SKM-1 treated with dmso at 0.1 percent for 144 hours (cell line): ENCODE data around the gene GAREM1.

Experiments
- DNase-seq: peaks from one replicate; lab custom pipeline; 2025; ENCODE audit not compliant: unreplicated experiment; lab: John Stamatoyannopoulos, UW

Gene GAREM1

DNA sequence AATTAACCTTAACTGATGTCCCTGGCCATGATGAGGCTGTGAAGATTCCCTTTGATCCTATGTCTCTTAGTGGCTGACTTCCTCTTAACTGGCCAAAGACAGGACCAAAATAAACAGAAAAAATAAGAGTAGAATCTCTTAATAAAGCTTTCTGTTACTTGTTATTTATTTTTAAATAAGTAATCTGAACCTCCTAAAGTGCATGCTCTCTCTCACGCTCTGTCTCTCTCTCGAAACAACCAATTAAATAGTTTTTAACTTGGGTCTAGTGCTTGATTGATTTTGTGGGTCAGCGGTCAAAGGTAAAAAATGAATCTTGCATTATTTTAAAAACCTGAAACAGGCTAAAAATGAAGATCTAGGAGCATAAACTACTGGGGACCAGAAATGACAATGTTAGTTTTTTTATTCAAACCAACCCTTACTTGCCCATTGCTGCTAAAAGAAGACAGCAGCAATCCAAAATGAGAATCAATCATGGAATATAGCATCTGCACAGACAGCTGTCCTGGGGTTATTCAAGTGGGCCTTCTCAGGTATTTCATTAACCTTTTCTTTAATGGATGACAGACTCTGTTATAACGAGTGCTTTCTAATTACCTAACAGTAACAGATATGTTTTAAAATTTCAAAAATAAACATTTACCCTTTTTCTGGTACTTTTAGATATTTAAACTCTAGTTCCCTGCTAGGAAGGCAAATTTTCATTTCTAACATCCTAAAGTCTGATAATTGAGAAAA lies 11.2 kb downstream of the GAREM1 start:
- DNase-seq, result no peak

DNA sequence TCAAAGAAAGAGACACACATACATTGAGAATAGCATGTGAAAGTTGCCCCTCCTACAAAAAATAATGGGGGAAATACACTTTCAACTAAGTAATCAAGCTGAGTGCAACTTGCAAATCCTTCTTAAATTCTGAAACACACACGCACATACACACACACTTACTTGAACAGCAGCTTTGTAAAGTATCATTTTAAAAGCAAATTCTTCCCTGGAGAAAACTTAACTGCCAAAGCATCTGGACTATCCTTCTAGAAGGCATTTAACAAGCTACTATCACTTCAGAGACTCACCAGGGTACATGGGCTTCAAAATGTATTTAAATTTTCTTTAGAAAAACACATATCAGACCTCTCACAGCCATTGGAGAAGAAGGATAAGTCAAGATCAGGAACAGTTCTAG lies 15.3 kb downstream of the GAREM1 start:
- DNase-seq, result no peak

DNA sequence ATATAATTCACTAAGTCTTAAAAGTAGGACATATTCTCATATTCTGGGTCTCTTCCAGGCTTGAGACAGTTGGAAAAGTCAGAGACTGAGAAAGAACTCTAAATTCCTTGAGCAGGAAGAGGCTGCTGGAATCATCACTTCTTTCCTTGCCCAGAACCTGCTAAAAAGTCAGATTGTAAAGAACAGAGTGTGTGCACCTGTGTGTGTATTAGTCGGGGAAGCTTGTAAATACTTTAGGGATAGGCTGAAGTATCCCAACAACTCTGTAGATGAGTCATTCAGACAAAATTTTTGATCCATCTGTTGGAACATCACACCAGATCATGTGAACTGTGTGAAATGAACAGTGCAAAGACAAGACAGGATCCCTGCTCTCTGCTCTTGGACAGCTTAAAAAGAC lies 16.1 kb downstream of the GAREM1 start:
- DNase-seq, result no peak

DNA sequence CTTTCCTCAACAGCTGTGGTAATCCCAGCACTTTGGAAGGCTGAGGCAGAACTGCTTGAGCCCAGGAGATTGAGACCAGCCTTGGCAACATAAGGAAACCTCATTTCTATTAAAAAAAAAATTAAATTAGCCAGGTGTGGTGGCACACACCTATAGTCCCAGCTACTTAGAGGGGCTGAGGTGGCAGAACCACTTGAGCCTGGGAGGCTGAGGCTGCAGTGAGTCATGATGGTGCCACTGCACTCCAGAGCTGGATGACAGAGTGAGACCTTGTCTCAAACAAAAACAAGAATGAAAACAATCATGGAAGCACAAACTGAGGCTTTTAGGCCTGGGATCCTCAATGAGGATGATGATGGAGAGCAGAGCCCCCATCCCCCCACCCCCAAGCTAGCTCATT lies 19.8 kb downstream of the GAREM1 start:
- no peak for DNase-seq

DNA sequence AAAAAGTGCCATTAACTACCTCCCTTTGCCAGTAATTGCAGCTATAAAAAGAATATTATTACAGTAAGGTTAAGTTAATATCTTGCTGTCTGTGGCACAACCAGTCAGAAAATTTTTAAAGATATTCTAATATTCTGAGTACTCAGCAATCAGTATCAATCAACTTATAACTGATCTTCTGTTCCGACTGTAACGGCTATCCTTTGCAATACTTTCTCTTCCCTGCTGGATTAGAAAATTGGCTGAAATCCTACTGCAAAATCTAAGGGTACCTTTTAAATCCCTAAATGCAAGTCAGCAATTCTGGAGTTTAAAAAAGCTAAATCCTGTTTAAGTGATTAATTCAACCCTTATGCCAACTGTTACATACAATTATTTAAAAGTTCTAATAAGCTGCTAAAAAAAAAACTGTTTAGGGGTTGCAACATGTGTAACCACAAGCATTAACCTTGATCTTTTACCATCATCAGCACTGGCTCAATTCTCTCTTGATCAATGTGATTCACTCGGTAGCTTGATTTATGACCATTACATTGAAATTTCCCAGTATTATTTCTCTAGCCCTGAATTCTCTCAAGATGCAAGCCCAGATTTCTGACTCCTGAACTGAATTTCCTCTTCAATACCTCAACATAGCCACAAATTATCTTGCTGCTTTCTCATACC lies 20.5 kb downstream of the GAREM1 start:
- DNase-seq, result no peak

DNA sequence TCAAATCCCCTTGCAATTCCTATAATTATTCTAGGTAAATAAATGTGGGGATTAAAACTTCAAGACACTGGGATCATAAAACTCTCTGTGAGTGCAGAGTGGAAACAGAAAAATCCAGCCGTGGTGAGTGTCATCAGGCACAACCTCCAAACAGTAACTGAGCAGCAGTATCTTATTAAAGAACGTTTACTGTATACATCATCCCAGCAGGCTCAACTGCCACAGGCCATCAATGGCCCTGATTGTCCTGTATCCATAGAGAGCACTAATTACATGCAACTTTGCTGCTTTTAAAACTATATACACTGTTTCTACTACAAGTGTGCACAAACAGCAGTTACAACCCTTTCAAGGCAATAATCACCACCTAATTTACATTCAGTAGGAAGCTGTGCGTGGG lies 23.9 kb downstream of the GAREM1 start:
- DNase-seq, result no peak

DNA sequence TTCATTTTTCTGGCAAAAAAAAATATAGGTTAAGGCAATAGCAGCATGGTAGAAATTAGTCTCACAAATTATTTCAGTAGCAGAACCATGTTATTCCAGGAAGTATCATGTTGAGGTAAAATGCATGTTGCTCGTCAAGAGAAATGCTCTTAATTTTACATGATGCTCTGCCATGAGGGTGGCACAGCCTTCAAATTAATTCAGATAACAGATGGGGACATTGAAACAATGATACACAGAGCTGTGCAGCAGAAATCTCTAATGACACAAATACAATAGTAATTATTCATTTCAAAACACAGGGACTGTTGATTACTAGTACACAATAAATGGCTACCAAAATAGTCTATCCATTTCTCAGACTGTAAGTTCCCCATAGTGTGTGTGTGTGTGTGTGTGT lies 24.8 kb downstream of the GAREM1 start:
- DNase-seq, result no peak

DNA sequence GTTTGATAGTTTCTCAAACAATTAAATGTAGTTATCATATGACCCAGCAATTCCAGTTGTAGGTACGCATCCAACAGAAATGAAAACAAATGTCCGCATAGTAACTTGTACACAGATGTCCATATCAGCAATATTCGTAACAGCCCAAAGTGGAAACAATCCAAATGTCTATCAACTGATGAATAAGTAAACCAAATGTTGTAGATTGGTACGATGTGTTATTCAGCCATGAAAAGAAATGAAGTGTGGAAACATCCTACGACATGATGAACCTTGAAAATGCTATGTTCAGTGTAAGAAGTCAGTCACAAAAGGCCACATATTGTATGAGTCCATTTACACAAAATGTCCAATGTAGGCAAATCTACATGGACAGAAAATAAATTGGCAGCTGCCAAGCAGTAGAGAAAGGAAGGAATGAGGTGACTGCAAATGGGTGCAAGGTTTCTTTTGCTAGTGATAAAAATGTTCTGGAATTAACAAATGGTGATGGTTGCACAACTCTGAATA lies 26.9 kb downstream of the GAREM1 start:
- no peak for DNase-seq

DNA sequence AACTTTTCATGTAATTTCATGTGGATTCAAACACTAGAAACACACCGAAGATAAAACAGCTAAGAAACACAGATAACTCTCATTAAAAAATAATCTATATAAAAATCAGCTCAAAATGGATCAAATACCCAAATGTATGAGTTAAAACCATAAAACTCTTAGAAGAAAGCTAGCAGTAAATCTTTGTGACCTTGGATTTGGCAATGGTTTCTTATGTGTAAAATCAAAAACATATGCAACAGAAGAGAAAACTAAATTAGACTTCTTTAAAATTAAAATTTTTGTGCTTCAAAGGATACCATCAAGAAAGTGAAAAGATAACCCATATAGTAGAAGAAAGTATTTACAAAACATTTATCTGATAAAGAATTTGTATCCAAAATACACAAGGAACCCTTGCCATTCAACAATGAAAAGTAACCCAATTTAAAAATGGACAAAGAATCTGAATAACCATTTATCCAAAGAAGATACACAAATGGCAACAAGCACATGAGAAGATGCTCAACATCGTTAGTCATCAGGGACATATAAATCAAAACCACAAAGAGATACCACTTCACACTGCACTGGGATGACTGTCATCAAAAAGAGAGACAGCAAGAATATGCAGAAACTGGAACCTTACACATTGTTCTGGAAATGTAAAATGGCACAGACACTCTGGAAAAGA lies 27.5 kb downstream of the GAREM1 start:
- no peak for DNase-seq

DNA sequence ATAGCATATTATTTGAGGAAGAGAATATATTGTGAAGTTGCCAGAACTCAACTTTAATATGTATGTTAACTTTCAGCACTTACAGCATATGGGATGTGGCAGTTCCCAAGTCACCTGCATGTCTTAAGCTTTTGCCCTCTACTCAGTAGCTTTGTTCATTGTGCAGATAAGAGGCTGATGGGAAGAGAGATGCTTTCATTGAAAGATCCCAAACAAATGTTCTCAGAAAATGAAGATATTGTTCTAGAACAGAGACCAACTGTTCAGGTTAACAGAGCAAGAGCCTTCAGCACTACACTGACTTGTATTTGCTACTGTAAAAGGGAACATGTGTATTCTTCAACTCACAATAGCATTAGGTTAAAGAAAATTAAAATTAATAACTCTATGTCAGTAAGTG lies 28.1 kb downstream of the GAREM1 start:
- no peak for DNase-seq

DNA sequence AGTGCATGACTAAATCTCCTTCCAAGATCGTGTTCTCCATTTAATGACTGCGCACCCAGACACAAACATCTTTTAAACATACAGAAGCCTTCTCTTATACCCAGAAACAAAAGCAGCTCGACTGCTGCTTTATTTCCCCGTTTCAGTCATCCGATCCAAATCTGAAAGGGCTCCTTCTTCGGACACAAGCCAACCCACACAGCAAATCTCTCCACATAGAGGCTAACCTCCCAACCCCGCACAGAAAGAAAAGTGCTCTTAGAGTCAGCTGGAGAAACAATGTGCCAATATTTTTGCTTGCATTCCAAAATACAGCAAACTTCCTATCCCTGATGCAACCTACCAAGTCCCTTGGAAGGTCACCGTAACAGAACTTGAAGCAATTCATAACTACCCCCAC lies 29.1 kb downstream of the GAREM1 start:
- DNase-seq, result no peak

DNA sequence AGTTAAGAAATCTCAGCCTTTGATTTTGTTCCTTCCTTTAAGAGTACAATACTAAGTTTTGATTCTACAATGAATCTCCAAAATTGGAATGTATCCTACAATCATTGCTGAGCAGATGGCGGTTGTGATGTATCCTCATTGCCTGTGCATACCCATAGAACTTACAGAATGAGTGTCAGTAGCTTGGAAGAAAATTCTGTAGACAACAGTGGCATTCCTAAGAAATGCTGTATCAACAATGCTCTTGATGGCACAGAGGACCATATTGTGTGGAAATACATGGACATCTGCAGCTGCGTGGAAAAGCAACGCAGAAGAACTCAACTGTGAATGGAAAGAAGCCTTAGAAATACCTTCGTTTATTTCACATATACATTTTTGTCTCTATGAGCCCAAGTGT lies 30.2 kb downstream of the GAREM1 start:
- no peak for DNase-seq

DNA sequence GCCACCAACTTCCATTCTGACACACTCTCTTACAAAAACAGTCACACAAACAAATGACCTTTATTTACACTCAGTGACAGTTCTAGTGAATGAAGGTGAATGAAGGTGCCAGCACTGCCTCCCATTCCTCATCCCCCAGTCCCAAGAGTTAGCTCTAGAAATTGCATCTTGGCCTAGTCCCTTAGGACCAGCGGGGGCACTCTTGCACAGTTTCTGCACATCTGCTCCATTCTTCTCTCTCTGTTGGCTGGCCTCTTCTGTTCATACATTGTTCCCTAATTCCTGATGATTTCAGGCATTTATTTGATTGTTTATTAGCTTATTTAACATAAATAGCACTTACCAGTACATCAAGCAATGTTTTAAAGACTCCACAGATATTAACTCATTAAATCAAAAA lies 30.9 kb downstream of the GAREM1 start:
- DNase-seq, result no peak

DNA sequence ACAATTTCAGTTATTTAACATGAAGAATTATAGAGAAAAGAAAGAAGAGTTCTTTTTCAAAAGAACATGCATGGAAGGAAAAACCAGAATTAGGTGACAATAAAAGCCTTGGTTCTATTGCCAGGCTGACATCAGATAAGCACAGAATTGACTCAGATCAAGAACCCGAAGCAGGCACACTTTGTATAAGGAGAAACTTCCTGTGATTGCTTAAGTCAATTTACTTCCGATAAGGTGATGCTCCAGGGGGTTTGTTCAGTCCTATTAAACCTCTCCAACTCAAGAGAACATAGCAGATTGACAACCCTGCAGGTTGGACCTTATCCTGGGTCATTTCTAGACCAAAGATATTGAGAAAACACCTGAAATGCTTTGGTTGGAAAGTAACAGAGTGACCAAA lies 31.4 kb downstream of the GAREM1 start:
- no peak for DNase-seq

DNA sequence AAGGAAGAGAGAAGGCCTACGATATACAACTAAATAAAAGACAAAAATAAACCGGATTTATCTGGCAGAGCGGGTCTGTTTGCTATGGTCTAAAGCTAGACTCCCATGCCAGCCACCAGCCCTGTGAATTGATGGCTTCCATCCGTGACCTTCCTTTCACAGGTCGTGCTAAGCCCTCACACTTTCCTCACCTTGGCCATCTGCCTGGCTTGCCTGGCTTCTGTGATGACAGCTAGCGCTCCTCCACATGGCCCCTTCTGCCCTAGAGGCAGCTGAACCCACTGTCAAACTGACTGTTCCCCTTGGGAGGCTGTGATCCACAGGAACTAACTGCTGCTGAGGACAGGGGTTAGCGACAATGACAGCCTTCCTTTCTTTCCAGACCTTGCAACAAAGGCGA lies 32.5 kb downstream of the GAREM1 start:
- no peak for DNase-seq

DNA sequence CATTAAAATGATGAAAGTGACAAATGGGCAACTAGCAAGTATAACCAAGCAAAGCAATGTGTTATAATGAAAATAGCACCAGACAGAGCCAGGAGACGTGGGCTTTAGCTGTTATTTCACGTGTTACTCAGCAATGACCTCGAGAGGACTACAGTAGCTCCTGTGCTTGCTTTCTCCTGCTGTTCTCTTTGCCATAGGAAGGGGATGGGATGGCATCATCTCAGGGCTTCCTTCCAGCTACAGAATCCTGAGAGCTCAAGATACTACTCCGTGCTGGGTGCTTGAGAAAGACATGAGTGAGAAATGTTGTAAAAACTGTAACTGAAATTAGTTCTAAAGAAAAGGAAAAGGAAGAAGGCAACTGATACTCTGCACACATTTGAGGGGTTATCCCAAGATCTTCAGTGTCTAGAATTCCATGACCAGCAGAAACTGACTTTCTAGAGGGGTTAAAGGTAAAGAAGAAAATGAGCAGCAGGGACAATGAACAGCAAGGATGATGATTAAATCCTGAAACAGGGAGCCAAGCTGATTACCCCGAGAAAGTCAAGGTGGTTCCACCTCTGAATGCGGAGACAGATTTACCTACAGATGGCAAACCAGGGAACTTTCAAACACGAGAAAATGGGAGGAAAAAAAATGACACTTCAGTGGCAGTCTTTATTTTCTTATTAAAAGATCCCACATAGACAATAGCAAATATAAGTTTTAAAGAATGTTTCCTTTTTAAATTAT lies 33.4 kb downstream of the GAREM1 start:
- no peak for DNase-seq

DNA sequence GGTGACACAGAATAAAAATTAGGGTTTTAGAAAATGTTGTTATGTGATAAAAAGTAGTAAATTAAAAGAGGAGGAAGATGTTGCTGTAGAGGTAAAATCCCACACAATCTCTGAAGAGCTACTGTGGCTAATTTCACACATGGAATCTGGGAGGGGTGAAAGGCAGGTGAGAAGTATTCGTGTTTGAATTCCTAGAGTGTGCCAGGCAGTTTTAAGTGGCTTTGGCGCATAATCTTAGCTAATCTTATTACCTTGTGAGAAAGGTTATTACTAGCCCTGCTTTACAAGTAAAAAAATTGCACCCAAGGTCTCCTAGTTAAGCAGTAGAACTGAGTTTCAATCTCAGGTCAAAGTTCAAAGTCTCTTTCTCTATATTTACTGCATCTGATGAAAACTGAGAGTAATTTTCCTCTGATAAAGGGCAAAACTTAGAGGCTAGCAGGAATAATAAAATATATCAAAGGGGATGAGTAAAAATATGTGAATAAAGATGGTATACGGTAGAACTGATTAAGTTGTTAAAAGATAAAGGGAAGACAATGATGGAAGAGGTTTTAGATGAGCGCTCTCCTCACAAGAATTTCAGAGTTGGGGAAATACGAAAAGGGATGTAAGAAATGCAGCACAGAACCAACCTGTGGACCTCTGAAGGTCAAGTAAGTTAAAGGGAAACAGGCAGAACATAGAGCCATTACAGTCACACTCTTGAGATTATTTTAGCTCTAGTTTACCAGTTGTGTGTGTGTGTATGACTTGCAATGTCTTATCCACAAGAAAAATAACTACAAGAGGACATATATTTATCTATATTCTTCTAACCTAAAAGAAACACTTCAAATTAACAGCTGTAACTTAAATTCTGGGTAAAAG lies 34.8 kb downstream of the GAREM1 start:
- no peak for DNase-seq

DNA sequence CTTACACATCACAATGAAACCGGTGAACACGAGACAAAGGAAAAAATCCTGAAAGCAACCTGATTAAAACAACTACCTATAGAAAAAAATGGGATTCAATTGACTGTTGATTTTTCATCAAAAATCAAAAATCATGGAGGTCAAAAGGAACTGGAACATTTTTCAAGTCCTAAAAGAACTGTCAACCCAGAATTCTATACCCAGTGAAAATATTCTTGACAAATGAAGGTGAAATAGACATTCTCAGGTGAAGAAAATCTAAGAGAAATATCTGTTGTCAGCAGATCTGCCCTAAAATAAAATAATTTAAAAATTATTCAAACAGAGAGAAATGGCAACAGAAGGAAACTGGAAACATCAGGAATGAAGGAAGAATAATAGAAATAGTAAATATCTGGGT lies 38.9 kb downstream of the GAREM1 start:
- DNase-seq, result no peak

DNA sequence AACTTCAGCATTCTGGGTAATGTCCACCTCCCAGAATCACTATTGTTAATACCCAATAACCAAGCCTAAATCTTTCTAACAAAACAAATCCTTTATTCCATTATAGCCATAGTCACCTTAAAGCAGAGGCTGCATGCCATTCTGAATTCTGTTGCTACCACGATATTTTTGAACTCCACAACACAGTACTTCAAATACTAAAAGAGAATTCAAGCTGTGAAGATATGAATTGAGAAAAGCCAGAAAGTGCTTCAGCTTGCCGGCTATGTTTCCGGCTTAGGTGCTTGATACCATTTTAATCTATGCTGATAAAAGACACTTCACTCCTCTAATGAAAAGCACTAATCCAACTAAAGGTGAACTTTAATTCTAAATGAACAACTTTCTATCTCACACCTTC lies 41.3 kb downstream of the GAREM1 start:
- DNase-seq, result no peak

DNA sequence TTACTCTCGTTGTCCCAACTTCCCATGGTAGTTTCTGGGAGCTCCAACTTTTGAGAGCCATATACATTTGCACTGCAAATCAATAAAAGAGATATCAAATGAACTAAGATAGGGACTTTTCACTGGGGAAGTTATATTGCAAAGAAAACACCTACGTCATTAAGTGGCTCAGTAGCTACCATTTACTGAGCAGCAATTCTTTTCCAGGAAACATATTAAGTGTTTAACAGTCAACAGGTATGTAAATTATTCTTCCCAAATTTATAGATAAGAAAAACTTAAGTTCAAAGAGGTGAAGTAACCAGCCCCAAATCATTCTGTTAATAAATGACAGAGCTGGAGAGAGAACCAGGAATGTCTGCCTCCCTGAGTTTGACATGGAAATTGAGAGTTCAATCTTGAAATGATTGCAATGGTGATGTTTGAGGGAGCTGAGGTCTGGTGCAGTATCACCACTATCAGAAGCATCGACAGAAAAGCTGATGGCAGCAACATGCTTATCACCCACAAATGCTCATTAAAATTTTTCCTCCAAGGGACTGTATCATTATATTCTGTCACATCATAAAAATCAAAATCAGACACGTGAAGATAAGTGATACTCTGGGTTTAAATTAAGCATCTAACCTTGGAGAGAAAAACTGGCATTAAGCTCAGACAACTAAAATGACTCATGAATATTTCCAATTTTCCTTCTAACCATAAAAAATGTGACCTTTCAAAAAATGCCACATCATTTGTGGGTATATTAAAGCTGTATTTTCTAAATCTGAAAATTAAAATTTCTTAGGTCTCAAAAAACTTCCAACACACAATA lies 43.4 kb downstream of the GAREM1 start:
- no peak for DNase-seq
